Right ventricle myocardium superior (tissue), 1 donor: ENCODE data around the gene PNMA8C. TPM values are rescaled to one million over a fixed set of nuclear protein-coding genes. Genes with fewer than 3 reads are reported as not detected.
"Not testable (repeated sequence)": the region's sequence is repeated elsewhere in the genome, so short reads cannot be mapped to it uniquely, and the experiment has no call there.

Source experiments
- ATAC-seq: fragments of 200-7000 bp; cut with Tn5 transposase; one replicate; pipeline ENCODE4 v1.9.1; 2020; ENCODE audit warnings: mild to moderate bottlenecking; ENCODE audit not compliant: poor library complexity
- DNase-seq: peaks from one replicate; pipeline ENCODE4 v3.0.0-alpha.2; 2020
- intact Hi-C: fragments of 100-400 bp; cut with DNase I; formaldehyde crosslinking; loops from one replicate; pipeline ENCODE4 v1.11.2; 2022
- total RNA-seq: library from RNA; stranded (reverse); fragmentation: NEBNext Ultra II Directional; extraction: Animal tissue kit (Norgen Biotek cat#: 25700); gene quantifications from one replicate; pipeline ENCODE4 v1.2.1, GENCODE V29; 2021
- donor health status: DM: no; HTN: yes; CAD: no; lungs with severe emphysema.

Gene PNMA8C
- total RNA-seq, 1 donor from 2014 or later: not detected

GRCh38 chr19:46397801-46398479 lies 30.8 kb downstream of the PNMA8C start:
- intact Hi-C loops: loop anchor here (10.0 kb wide), 1 partner anchor 117 kb away; no protein-coding TSS in a partner anchor

GRCh38 chr19:46394402-46394797 lies 34.3 kb downstream of the PNMA8C start:
- intact Hi-C loops: loop anchor here (10.0 kb wide), 1 partner anchor 120 kb away; no protein-coding TSS in a partner anchor
- DNase-seq: no peak
- no peak for ATAC-seq

More at GRCh38 chr19:46397801-46398479, 30.8 kb downstream of the PNMA8C start:
- not testable (repeated sequence) for ATAC-seq, DNase-seq

DNA sequence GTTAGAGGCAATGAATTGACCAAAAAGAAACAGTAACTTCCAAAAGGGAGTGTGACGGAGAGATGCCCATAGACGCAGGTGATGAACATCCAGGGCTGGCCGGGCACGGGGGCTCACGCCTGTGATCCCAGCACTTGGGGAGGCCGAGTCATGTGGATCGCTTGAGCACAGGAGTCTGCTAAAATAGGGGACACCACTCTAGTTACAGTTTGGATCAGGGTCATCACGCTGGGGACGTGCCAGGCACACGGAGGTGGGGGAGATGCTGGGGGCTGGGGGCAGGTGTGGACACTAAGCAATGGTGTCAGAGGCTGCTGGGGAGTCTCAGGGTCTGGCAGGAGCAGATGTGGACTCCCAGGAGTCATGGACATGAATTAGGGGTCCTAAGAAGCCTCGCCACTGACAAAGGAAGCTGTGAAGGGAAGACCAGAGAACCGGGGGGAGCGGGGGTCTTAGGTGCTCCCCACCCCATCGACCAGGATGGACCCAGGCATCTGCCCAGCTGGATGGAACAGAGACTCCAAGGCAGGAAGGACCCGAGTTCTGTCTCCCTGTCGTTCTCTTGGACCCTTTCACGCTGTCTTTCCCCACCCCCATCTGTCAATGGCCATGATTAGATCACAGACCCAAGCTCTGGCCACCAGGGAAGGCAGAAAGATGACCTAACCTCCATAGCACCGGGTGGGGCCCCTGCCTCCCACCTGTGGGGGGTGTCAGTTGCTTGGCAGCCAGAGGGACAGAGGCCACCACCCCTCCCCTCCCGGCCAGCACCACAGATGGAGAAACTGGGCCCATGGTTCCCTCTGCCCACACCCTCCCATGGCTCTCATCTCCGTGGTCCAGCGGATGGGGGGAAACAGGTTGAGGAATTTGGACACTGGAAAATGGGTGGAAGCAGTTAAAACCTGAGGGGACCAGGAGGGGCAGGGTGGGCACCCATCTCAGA lies 35.0 kb downstream of the PNMA8C start:
- DNase-seq: no peak
- ATAC-seq: peak; percentile 6
- intact Hi-C loops: loop anchor here (10.0 kb wide), 1 partner anchor 121 kb away; no protein-coding TSS in a partner anchor

DNA sequence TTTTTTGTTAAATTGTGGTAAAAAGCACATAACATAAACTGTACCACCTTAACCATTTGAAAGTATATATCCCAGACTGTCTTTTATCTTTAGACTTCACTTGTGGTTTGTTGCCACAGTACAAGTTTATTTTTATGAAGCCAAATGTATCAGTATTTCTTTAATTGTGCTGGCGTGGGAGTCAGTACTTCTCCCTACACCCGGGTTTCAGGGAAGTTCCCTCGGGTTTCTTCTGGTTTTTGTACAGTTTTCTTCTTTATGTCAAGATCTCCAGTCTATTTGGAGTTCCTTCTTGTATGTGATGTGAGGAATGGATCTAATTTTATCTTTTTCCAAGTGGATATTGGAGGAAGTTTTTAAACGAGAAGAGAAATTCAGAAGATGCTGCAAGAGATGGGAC lies 35.9 kb downstream of the PNMA8C start:
- ATAC-seq (no peak), DNase-seq (no peak)
- intact Hi-C loops: loop anchor here (10.0 kb wide), 1 partner anchor 122 kb away; no protein-coding TSS in a partner anchor

DNA sequence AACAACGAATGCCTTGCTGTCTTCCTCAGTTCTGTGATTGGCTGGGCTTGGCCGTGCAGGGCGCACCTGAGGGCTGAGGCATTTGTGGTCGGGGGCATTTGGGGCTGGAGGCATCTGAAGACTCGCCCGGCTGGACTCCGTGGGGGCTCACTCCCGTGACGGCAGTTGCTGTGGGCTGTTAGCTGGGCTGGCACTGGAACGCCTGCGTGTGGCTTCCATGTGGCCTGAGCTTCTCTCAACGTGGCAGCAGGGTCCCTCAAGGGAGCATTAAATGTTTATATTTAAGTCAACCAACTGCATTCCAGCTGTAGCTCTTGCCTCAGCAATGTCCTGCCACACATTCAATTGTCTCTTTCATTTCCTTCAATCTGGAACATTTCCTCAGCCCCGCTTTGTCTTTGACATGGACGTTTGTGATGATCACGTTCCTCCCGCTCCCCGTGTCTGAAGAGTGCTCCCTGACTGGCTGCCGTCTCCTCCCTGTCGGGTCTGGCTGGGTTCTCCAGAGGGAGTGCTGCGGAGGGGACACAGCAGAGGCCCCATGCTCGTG lies 36.4 kb downstream of the PNMA8C start:
- ATAC-seq (no peak), DNase-seq (no peak)
- intact Hi-C loops: loop anchor here (10.0 kb wide), 1 partner anchor 122 kb away; no protein-coding TSS in a partner anchor

DNA sequence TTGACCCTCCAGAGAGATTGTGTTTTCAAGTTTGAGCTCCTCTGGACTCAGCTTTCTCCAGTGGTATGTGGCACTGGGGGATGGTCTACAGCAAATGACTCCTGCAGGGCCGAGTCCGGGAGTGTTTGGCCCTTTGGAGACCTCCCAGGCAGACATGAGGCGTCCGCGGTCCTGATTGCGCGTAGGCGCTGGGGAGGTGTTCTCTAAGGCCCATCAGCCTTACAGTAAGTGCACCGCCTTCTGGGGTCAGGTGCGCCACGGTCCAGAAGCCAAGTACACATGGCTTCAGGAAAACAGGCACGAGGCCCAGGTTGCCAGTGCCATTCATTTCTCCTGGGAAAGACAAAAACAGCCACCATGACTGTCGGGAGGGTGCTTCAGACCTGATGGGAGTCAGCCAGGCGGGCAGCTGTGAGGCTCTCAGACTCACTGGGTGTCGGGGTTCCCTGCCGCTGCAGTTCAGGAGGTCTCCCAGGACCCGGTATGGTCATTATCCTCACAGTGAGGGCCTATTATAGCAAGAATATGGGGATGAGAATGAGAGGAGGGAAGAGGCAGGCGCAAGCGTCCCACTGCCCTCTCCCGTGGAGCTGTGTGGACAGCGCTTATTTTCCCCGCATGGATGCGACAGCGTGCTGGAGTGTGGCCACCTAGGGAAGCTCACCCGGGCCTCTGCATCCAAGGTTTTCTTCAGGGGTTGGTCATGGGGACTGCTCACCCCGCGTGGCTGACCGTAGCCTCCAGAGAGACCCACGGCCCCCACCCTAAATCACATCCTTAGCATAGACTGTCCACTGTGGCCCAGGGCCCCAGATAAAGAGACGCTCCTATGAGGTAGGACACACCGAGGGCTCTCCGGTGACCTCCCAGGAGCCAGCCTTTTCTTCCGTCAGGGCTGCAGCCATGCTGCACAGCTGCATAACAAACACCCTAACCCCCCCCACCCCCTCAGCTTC lies 37.2 kb downstream of the PNMA8C start:
- DNase-seq (no peak), ATAC-seq (no peak)
- intact Hi-C loops: loop anchor here (10.0 kb wide), 1 partner anchor 123 kb away; no protein-coding TSS in a partner anchor

DNA sequence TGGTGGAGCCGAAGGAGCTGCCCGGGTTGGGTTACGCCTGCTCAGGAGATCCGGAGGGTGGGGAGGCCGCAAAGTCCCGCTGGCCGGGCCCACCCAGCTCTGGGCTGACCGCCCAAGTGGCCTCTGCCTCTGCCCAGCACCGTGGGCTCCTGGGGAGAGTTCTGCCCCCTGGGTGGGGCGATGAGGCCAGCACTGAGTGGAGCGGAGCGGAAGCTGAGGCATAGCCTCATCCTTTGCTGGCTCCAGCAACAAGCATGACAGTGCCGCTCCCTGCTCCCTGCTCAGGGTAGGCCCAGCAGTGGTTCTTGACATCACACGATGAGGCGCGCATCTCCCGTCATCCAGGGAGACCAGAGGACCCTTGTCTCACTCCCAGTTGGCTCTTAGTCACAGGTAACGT lies 37.9 kb downstream of the PNMA8C start:
- intact Hi-C loops: loop anchor here (10.0 kb wide), 1 partner anchor 124 kb away; no protein-coding TSS in a partner anchor
- DNase-seq: no peak
- ATAC-seq: peak; percentile 9

GRCh38 chr19:46390121-46390858 lies 38.4 kb downstream of the PNMA8C start:
- intact Hi-C loops: loop anchor here (10.0 kb wide), 1 partner anchor 125 kb away; no protein-coding TSS in a partner anchor
- ATAC-seq (no peak), DNase-seq (no peak)

DNA sequence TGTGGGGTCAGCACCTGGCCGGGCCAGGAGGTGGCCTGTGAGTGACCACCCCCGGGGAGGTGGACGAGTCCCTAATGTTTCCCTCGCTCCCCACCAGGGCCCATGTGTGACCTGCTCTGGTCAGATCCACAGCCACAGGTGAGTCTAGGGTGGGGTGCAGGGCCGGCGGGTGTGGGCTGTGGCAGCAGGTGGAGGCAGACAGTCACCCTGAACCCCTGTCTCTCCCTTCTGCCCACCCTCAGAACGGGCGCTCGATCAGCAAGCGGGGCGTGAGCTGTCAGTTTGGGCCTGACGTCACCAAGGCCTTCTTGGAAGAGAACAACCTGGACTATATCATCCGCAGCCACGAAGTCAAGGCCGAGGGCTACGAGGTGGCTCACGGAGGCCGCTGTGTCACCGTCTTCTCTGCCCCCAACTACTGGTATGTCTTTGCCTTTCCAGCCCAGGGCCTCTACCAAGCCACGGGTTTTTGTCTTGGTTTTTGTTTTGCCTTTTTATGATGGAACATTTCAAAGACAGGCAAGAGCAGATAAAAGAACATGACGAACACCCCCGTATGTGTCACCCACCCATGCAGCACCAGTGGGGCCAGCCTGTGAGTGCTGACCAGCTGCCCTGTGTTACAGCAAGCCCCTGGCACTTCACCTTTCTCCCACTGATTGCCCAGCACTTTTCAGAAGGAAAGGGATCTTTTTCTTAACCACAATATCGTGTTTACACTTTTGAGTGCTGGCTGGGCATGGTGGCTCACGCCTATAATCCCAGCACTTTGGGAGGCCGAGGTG lies 40.2 kb downstream of the PNMA8C start:
- ATAC-seq (no peak), DNase-seq (no peak)
- intact Hi-C loops: no loop called here

- DNase-seq (no peak), ATAC-seq (no peak)
- intact Hi-C loops: no loop called here
Measured at GRCh38 chr19:46387713-46388130, 41.0 kb downstream of the PNMA8C start.

- DNase-seq: no peak
- no peak for ATAC-seq
- intact Hi-C loops: no loop called here
Measured at GRCh38 chr19:46386996-46387712, 41.6 kb downstream of the PNMA8C start.

DNA sequence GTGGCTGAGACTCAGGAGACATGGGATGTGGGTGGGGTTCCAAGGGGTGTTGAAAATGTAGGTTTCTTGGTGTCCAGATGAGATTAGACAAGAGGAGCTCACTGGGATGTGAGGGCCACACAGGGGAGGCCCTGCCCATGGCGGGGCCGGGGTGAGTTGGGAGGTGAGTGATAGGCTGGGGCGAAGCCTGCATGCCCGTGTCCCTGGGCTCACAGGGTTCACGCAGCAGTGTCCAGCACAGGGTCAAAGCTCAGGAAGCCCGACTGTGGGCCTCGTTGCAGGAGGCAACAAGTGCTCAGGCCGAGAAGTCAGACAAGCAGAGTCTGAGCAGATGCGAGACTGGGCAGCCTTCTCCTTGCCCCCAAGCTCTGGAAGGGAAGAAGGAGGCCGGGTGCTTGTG lies 42.6 kb downstream of the PNMA8C start:
- intact Hi-C loops: no loop called here
- DNase-seq (no peak), ATAC-seq (no peak)

- intact Hi-C loops: no loop called here
- ATAC-seq: no peak
Measured at GRCh38 chr19:46385636-46386035, 43.1 kb downstream of the PNMA8C start.

DNA sequence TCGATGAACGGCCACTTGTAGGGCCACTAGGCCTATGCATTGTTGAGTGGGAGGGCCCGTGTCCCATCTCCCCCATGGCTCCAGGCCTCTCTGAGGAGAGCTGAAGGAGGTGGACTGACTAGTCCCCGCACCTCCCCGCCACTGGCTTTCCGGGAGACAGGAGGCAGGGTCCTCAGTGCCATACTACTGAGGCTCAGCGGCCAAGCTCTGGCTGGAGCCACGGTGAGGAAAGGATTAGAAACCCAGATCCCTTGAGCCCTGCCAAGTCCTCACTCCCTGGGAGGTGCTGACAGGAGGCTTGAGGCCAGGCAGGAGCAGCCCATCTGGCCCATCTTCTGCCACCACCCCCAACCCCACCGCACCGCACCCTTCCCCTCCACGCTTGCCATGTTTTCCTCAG lies 44.3 kb downstream of the PNMA8C start:
- DNase-seq (peak; percentile 69), ATAC-seq (peak; percentile 82)
- intact Hi-C loops: no loop called here

More at GRCh38 chr19:46385636-46386035, 43.1 kb downstream of the PNMA8C start:
- no peak for DNase-seq

DNA sequence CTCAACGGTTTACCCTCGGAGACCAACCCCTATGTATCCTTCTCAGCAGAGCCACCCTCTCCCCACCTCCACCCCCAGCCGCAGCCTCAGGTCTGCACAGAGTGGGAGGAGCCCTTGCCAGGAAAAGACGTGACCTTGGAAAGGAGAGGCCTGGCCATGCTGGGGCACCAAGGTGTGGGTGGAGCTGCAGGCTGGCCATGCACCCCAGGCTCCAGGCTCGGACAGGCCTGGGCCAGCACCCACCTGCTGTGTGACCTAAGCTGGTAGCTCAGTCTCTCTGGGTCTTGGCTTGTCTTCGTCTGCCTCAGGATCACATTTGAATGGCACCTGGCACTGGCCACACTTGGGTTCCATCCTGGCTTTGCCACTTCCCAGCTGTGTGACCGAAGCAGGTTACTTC lies 44.9 kb downstream of the PNMA8C start:
- DNase-seq (no peak), ATAC-seq (peak; percentile 35)
- intact Hi-C loops: no loop called here
